Measurements from ENCODE around the gene CEP104.

The CEP104 gene

DNA sequence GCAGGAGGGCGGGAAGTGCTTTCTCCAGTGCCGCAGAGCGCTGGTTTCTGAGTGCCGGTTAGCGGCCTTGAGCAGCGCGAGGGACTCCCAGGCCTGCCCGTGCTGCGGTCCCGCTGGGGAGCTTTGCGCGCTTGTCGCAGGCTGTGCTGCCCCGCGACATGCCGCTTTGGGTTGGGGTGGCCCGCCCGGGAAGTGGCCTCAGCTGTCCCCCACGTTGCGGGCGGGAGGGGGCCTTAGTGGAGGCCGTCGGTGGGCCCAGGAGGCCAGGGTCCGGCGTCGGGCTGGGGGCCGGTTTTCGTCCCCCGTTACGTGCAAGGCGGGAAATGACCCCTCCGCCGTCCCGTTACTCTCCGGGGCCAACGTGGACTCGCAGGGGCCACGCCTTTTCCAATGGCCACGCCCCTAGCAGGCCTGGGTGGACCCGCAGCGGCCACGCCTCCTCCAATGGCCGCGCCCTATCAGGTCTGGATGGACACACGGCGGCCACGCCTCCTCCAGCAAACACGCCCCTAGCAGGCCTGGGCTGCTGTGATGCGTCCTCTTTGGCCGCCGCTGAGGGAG, 44.0 kb upstream of the CEP104 start:
- under 1% methylated on average over 51 of the region's 51 CpGs for WGBS
- Histone ChIP-seq H3K9ac (ENCODE audit: low read depth, low read length) (peak overlapping the region; percentile 92), H3K27ac (ENCODE audit: low read depth, low read length) (peak overlapping the region; percentile 95), H3K9me3 (ENCODE audit: insufficient read depth, low read depth, low read length) (no peaks in the 10 kb centered on the region), H3K27me3 (ENCODE audit: insufficient read depth, low read length) (no peaks in the 10 kb centered on the region), H3K36me3 (ENCODE audit: insufficient read depth, low read length) (no peaks in the 10 kb centered on the region; the same call in 1 of the 2 replicates), H3K4me1 (ENCODE audit: insufficient read depth, low read length) (peaks cover 9% of the 10 kb centered on the region), H3K4me3 (ENCODE audit: low read length) (peak overlapping the region; percentile 99)

DNA sequence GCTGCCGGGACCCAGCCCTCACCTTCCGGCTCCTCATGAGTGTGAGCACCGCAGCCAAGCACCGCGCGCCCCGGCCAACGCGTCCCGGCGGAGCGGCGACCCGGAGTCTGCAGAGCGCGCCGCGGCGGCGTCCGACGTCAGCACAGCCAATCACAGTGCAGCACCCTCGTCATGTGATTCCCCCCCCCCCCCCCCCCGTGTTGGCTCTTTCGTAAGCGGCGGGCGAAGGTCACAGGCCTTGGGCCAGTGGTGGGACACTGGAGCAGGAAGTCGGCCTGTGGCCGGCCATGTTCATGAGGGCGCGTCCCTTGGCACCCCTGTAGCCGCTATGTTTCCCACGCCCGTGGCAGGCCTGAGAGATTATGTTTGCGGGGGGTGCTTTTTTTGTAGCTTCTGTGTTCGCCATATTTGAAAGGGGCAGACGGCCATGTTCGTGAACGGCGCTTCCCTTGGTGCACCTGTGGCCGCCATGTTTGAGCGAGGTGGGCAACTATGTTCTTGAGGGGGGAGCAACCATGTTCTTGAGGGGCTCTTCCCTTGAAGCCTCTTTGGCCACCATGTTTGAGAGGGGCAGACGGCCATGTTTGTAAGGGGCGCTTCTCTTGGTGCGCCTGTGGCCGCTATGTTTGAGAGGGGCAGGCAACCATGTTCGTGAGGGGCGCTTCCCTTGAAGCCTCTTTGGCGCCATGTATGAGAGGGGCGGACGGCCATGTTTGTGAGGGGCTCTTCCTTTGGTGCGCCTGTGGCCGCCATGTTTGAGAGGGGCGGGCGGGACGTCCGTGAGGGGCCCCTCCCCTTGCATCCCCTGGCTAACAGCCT, 43.3 kb upstream of the CEP104 start, which contains the start of gene C1orf174:
Gene C1orf174 (minus strand): TSS at position 123 of the 819 bp plus-strand sequence. CDS start 86 bp downstream, at position 37.
- Histone ChIP-seq H3K4me3 (ENCODE audit: low read length) (peak within 1 kb of the TSS; percentile 99), H3K36me3 (ENCODE audit: insufficient read depth, low read length) (peaks cover 6% of the 10 kb centered on the region; the same call in 1 of the 2 replicates), H3K9ac (ENCODE audit: low read depth, low read length) (peak within 1 kb of the TSS; percentile 92), H3K27ac (ENCODE audit: low read depth, low read length) (peak within 1 kb of the TSS; percentile 95), H3K27me3 (ENCODE audit: insufficient read depth, low read length) (no peaks in the 10 kb centered on the region), H3K4me1 (ENCODE audit: insufficient read depth, low read length) (peaks cover 9% of the 10 kb centered on the region), H3K9me3 (ENCODE audit: insufficient read depth, low read depth, low read length) (no peaks in the 10 kb centered on the region)
- WGBS: under 1% methylated on average over 57 of the region's 58 CpGs

DNA sequence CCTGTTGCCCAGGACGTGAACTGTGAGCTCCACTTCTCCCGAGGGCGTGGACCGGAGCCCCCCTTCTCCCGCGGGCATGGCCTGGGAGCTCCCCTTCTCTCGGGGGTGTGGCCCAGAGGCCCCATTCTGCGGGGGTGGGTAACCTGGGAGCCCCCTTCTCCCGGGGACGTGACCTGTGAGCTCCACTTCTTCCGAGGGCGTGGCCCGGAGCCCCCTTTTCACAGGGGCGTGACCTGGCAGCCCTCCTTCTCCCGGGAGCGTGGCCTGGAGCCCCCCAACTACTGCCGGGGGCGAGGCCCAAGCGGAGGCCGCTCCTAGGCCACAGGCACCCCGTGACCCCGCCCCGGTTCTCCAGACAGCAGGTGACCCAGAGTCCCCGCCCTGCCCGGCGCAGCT, 42.7 kb upstream of the CEP104 start:
- under 1% methylated on average over 26 of the region's 26 CpGs for WGBS
- H3K4me1 ChIP-seq (ENCODE audit: insufficient read depth, low read length): peaks cover 9% of the 10 kb centered on the region

DNA sequence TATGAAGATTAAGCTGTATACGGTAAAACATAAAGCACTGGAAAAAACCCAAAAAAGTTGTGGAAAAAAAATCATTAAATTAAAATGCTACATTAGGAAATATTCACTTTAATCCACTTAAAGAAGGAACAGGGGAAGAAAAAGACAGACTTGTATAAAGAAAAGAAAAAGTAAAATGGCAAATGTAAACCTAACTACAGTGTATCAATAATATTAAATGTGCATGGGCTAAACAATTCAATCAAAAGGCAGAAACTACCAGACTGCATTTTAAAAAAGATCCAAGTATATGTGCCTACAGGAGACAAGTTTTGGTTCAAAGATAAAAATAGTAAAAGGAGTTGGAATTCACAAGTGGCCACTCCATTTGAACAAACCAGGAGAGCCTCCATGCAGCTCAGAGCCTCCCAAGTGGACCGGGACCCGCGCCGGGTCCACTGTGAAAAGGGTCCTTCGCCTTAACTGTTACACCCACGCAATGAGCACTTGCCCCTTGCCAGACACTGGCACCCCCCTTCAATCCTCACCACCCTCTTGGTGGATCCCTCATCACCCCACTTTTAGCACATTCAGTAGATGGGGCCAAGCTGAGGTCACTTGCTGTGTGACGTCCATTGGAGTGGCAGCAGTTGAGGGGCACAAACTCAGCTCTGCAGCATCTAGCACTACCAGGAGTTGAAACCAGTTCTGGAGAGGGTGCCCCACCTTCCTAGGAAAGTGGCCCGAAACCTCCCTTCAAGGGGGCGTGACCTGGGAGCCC, 42.2 kb upstream of the CEP104 start:
- H3K4me3 ChIP-seq (ENCODE audit: low read length): peak overlapping the region; percentile 99
- no peaks in the 10 kb centered on the region for H3K27me3 ChIP-seq (ENCODE audit: insufficient read depth, low read length)
- H3K36me3 ChIP-seq (ENCODE audit: insufficient read depth, low read length): peaks cover 13% of the 10 kb centered on the region
- no peaks in the 10 kb centered on the region for H3K9me3 ChIP-seq (ENCODE audit: insufficient read depth, low read depth, low read length)
- H3K27ac ChIP-seq (ENCODE audit: low read depth, low read length): peak overlapping the region; percentile 95
- H3K4me1 ChIP-seq (ENCODE audit: insufficient read depth, low read length): peaks cover 9% of the 10 kb centered on the region
- H3K9ac ChIP-seq (ENCODE audit: low read depth, low read length): peak overlapping the region; percentile 92
- WGBS: 18% methylated on average over 9 of the region's 10 CpGs

More for the DNA sequence above, 42.7 kb upstream of the CEP104 start:
- H3K9ac ChIP-seq (ENCODE audit: low read depth, low read length): peak overlapping the region; percentile 92
- peaks cover 10% of the 10 kb centered on the region for H3K36me3 ChIP-seq (ENCODE audit: insufficient read depth, low read length)
- peak overlapping the region; percentile 99 for H3K4me3 ChIP-seq (ENCODE audit: low read length)
- H3K27ac ChIP-seq (ENCODE audit: low read depth, low read length): peak overlapping the region; percentile 95
- H3K9me3 ChIP-seq (ENCODE audit: insufficient read depth, low read depth, low read length): no peaks in the 10 kb centered on the region
- H3K27me3 ChIP-seq (ENCODE audit: insufficient read depth, low read length): no peaks in the 10 kb centered on the region

DNA sequence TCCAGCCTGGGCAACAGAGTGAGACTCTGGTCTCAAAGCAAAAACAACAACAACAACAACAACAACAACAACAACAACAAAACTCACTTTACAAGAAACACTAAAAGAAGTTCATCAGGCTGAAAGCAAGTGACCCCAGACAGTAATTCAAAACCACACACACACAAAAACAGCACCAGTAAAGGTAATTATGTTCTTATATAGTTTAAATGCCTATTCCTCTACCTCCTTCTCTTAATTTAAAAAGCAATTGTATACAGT, 41.4 kb upstream of the CEP104 start:
- H3K4me1 ChIP-seq (ENCODE audit: insufficient read depth, low read length): peaks cover 2% of the 10 kb centered on the region
- peaks cover 16% of the 10 kb centered on the region for H3K36me3 ChIP-seq (ENCODE audit: insufficient read depth, low read length)
- H3K9ac ChIP-seq (ENCODE audit: low read depth, low read length): no peak overlapping the region
- no peaks in the 10 kb centered on the region for H3K27me3 ChIP-seq (ENCODE audit: insufficient read depth, low read length)
- peak overlapping the region; percentile 99 for H3K4me3 ChIP-seq (ENCODE audit: low read length)
- H3K27ac ChIP-seq (ENCODE audit: low read depth, low read length): no peak overlapping the region
- no peaks in the 10 kb centered on the region for H3K9me3 ChIP-seq (ENCODE audit: insufficient read depth, low read depth, low read length)

DNA sequence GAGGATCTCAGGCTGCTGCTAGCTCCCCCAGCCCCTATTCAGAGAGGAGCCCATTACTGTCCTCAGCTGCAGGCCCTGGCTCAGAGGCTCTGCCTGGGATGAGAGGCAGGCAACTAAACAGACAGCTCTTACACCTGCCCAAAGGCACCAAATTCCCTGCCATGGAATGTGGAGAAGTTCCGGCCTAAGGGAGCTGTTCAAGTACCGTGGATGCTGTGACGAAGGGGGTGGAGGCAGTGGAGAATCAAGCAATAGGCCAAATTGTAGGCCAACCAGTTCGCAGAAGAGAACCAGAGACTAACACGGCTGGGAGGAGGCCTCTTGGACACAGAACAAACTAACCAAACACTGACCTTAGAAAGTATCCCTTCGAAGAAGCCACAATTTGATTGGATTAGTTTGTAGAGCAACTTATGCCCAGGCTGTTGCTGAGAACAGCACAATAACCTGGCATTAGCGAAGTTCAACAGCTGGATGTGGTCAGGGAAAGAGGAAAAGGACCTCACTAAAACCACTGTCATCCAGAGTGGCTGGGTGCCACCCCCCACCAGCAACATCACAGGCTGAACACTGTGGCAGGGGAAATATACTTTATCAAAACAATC, 39.5 kb upstream of the CEP104 start:
- Histone ChIP-seq H3K27ac (ENCODE audit: low read depth, low read length) (no peak overlapping the region), H3K9ac (ENCODE audit: low read depth, low read length) (no peak overlapping the region), H3K9me3 (ENCODE audit: insufficient read depth, low read depth, low read length) (no peaks in the 10 kb centered on the region), H3K27me3 (ENCODE audit: insufficient read depth, low read length) (no peaks in the 10 kb centered on the region), H3K36me3 (ENCODE audit: insufficient read depth, low read length) (peaks cover 25% of the 10 kb centered on the region), H3K4me3 (ENCODE audit: low read length) (no peak overlapping the region), H3K4me1 (ENCODE audit: insufficient read depth, low read length) (no peaks in the 10 kb centered on the region; the same call in 1 of the 2 replicates)
- 94% methylated on average over 7 of the region's 7 CpGs for WGBS

DNA sequence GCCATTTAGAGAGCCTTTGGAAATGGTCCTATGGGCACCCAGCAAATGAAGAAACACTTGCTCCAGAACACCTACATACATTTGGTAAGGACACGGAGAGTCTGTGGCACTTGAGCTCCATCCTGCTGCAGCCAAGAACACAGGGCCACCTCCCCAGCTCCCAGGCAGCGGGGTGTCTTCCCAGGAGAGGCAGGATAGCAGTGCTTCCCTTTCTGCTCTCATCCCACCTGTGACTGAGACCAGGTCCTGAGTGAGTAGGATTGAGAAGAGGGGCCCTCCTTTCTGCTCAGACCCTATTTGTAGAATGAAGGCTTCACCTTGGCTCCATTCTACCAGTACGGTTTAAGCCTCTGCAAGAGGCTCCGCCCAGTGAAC, 38.9 kb upstream of the CEP104 start:
- 95% methylated on average over 4 of the region's 4 CpGs for WGBS
- no peaks in the 10 kb centered on the region; the same call in 1 of the 2 replicates for H3K4me1 ChIP-seq (ENCODE audit: insufficient read depth, low read length)
- no peaks in the 10 kb centered on the region for H3K9me3 ChIP-seq (ENCODE audit: insufficient read depth, low read depth, low read length)
- no peak overlapping the region for H3K27ac ChIP-seq (ENCODE audit: low read depth, low read length)
- H3K9ac ChIP-seq (ENCODE audit: low read depth, low read length): no peak overlapping the region
- H3K36me3 ChIP-seq (ENCODE audit: insufficient read depth, low read length): peaks cover 31% of the 10 kb centered on the region
- H3K27me3 ChIP-seq (ENCODE audit: insufficient read depth, low read length): no peaks in the 10 kb centered on the region
- H3K4me3 ChIP-seq (ENCODE audit: low read length): no peak overlapping the region

DNA sequence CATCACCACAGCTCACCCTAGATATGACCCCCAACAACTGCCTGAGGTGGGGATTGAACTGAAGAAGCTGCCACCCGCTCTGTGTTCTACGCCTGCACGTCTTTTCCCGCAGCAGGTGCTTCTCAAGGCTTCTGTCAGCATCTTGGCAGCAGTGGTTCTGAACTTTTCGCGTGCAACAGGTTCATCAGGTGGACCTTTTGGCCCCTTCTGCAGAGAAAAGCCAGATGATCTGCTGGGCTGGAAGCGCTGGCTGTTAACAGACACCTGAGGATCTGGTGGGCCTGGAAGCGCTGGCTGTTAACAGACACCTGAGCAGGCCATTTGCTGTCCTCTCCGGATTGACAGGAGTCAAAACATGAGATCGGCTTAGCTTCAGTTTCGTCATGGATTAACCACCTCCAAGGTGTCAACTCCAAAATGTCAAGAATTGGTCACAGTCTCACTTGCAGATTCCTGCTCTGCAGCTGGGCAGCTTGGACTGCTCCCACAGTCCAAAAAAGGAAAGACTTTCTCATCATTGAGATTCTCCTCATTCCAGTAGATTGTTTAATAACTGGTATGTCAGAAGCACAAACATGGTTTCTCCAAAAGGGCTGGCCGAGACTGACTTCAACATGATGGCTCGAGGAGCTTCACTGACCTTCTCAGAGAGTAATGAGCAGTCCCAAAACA, 38.4 kb upstream of the CEP104 start:
- H3K4me1 ChIP-seq (ENCODE audit: insufficient read depth, low read length): no peaks in the 10 kb centered on the region; the same call in 1 of the 2 replicates
- H3K9me3 ChIP-seq (ENCODE audit: insufficient read depth, low read depth, low read length): no peaks in the 10 kb centered on the region
- H3K4me3 ChIP-seq (ENCODE audit: low read length): no peak overlapping the region
- H3K36me3 ChIP-seq (ENCODE audit: insufficient read depth, low read length): peaks cover 36% of the 10 kb centered on the region
- 94% methylated on average over 13 of the region's 13 CpGs for WGBS
- H3K27ac ChIP-seq (ENCODE audit: low read depth, low read length): no peak overlapping the region
- no peak overlapping the region for H3K9ac ChIP-seq (ENCODE audit: low read depth, low read length)
- H3K27me3 ChIP-seq (ENCODE audit: insufficient read depth, low read length): no peaks in the 10 kb centered on the region

DNA sequence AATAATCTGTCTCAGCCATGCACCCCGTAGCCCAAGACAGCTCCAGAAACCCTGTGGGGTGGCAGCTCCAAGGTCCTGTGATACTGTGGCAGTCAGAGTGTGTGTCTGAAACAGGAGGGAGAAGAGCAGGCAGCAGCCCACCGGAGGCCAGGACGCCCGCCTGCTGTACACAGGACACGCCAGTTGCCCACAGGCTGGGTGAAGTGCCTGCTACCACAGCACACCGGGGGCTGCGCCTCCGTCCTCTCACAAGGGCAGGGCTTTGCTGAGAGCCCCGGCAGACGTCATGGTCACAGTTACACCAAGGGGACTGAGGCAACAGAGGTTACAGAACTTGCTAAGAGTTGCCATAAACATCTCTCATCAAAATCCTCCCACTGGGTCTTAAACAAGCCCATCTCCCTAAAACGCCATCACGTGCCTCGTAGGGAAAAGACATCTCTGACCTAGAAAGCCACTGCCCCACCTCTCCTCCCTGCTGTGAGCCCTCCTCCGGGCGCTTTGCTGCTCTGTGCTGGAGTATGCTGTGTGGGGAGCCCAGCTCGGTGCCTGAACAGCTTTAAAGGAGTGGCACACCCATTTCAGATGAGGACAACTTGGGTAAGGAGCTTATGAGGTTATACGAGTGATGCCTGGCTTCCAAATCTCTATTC, 37.7 kb upstream of the CEP104 start:
- no peaks in the 10 kb centered on the region for H3K27me3 ChIP-seq (ENCODE audit: insufficient read depth, low read length)
- H3K27ac ChIP-seq (ENCODE audit: low read depth, low read length): no peak overlapping the region
- 95% methylated on average over 17 of the region's 17 CpGs for WGBS
- H3K4me3 ChIP-seq (ENCODE audit: low read length): no peak overlapping the region
- no peak overlapping the region for H3K9ac ChIP-seq (ENCODE audit: low read depth, low read length)
- H3K9me3 ChIP-seq (ENCODE audit: insufficient read depth, low read depth, low read length): no peaks in the 10 kb centered on the region
- H3K4me1 ChIP-seq (ENCODE audit: insufficient read depth, low read length): no peaks in the 10 kb centered on the region; the same call in 1 of the 2 replicates
- H3K36me3 ChIP-seq (ENCODE audit: insufficient read depth, low read length): peaks cover 43% of the 10 kb centered on the region

DNA sequence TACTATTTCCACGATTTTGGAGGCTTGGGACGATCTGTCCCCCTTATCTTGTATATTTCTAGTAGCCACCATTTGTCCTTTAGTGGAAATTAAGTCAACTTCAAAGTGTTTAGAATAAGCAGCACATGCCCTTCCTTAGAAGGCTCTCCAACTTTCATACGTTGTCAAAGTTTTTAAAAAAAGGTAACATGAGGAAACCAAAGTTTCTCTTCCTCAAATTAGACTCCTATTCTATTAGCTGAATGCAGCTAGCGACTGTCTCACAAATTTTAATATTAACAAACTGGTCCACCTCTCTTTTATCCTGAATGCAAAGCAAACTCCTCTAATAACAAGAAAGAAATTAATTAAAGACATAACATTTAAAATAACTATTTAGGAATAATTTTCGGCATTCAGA, 36.2 kb upstream of the CEP104 start:
- Histone ChIP-seq H3K4me3 (ENCODE audit: low read length) (no peak overlapping the region), H3K9ac (ENCODE audit: low read depth, low read length) (no peak overlapping the region), H3K9me3 (ENCODE audit: insufficient read depth, low read depth, low read length) (no peaks in the 10 kb centered on the region), H3K27ac (ENCODE audit: low read depth, low read length) (no peak overlapping the region), H3K4me1 (ENCODE audit: insufficient read depth, low read length) (no peaks in the 10 kb centered on the region), H3K36me3 (ENCODE audit: insufficient read depth, low read length) (peaks cover 53% of the 10 kb centered on the region), H3K27me3 (ENCODE audit: insufficient read depth, low read length) (no peaks in the 10 kb centered on the region)
- WGBS: 94% methylated on average over 5 of the region's 5 CpGs
